ENCODE results near the gene CHI3L2. TPM values are rescaled to one million over a fixed set of nuclear protein-coding genes. Genes with fewer than 3 reads are reported as not detected.
A peak's percentile ranks its signal among the peaks of the same experiment; 100 is the strongest.

Gene CHI3L2, protein sequence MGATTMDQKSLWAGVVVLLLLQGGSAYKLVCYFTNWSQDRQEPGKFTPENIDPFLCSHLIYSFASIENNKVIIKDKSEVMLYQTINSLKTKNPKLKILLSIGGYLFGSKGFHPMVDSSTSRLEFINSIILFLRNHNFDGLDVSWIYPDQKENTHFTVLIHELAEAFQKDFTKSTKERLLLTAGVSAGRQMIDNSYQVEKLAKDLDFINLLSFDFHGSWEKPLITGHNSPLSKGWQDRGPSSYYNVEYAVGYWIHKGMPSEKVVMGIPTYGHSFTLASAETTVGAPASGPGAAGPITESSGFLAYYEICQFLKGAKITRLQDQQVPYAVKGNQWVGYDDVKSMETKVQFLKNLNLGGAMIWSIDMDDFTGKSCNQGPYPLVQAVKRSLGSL
- 2.3 and 6.1 TPM in 2 replicates for total RNA-seq (2012; rRNA removed)

DNA sequence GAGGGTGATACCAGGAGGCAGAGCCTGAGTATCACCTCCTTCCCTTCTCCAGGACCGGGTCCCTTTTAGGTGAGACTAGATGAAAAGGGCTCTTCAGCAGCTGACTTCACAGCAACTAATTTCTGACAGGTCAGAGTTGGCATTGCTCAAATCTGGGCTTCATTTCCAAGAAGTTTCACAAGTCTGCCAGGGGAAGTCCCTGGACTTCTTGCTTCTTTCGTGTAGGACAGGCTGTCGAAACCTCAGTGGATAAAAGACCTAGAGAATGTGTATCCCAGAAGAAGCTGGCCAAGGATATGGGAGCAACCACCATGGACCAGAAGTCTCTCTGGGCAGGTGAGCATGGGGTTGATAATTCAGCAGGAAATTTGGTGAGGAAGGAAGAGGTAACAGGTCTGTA, at the start of gene CHI3L2:
CHI3L2 (plus strand) TSS at position 280 of the 400 bp plus-strand sequence; CDS start at position 297, 17 bp downstream.
- H3K9me3 ChIP-seq (replicated peaks; ENCODE audit: low read length): no peaks in the 10 kb centered on the region
- H3K36me3 ChIP-seq (ENCODE audit: insufficient read depth, low read length): no peaks in the 10 kb centered on the region
- H3K27me3 ChIP-seq (ENCODE audit: control insufficient read depth, insufficient read depth, low read length): no peaks in the 10 kb centered on the region
- peak within 1 kb of the TSS; percentile 32 for H3K4me3 ChIP-seq (ENCODE audit: low read length)
- H3K4me1 ChIP-seq (ENCODE audit: control insufficient read depth, insufficient read depth, low read length): peaks cover 21% of the 10 kb centered on the region
- H3K4me2 ChIP-seq (ENCODE audit: low read length): peak within 1 kb of the TSS; percentile 71
- H3K9ac ChIP-seq (ENCODE audit: low read depth, low read length): no peak within 1 kb of the TSS

DNA sequence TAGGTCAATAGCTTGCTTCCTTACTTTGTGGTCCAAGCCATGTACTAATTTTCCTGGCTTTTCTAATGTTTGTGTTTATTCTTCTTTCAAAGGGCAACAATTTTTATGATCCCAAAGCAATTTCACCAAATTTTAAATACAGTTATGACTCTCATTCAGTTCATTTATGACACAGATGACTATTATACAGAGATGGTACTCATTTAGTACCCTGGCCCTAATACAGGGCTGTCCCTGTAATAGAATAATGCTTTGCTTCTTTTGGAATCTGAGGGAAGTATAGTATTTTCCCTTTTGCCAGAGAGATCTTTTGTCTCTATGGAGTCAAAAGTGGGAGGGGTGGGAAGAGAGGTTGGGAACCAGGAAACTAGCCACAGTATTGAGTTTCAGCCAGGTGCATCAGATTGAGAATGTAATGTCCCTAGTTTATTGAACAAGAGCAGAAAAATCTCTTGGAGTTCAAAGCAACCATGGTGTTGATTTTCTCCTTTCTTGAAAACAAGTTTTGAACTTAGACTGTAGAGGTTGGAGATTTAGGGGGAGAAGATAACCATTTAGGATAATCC, 47.5 kb upstream of the CHI3L2 start:
- H3K9me3 ChIP-seq (replicated peaks; ENCODE audit: low read length): no peaks in the 10 kb centered on the region

DNA sequence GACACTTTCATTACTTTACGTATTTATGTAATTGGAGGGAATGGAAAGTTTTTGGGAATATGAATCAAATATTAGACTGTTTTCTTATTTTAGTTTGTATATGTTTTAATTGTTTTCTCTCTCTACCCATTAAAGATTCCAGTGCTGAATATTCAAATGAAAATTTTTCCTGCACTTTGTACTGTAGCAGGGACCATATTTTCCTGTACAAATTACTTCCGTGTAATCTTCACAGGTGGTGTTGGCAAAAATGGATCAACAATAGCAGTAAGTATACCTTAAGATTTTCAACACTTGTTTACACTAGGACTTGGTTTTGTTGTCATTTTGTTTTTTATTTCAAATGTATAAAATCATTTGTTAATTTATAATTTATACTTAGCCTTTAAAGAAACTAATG, 45.5 kb upstream of the CHI3L2 start:
- Histone ChIP-seq H3K4me2 (ENCODE audit: low read length) (no peak overlapping the region), H3K36me3 (ENCODE audit: insufficient read depth, low read length) (peaks cover 44% of the 10 kb centered on the region), H3K9me3 (replicated peaks; ENCODE audit: low read length) (no peaks in the 10 kb centered on the region), H3K4me3 (ENCODE audit: low read length) (no peak overlapping the region), H3K27me3 (ENCODE audit: control insufficient read depth, insufficient read depth, low read length) (no peaks in the 10 kb centered on the region), H3K4me1 (ENCODE audit: control insufficient read depth, insufficient read depth, low read length) (no peaks in the 10 kb centered on the region), H3K9ac (ENCODE audit: low read depth, low read length) (no peak overlapping the region)

More for the DNA sequence above, 47.5 kb upstream of the CHI3L2 start:
- H3K4me2 ChIP-seq (ENCODE audit: low read length): no peak overlapping the region
- H3K4me1 ChIP-seq (ENCODE audit: control insufficient read depth, insufficient read depth, low read length): no peaks in the 10 kb centered on the region
- H3K9ac ChIP-seq (ENCODE audit: low read depth, low read length): no peak overlapping the region
- H3K27me3 ChIP-seq (ENCODE audit: control insufficient read depth, insufficient read depth, low read length): no peaks in the 10 kb centered on the region
- no peak overlapping the region for H3K4me3 ChIP-seq (ENCODE audit: low read length)
- peaks cover 28% of the 10 kb centered on the region for H3K36me3 ChIP-seq (ENCODE audit: insufficient read depth, low read length)

DNA sequence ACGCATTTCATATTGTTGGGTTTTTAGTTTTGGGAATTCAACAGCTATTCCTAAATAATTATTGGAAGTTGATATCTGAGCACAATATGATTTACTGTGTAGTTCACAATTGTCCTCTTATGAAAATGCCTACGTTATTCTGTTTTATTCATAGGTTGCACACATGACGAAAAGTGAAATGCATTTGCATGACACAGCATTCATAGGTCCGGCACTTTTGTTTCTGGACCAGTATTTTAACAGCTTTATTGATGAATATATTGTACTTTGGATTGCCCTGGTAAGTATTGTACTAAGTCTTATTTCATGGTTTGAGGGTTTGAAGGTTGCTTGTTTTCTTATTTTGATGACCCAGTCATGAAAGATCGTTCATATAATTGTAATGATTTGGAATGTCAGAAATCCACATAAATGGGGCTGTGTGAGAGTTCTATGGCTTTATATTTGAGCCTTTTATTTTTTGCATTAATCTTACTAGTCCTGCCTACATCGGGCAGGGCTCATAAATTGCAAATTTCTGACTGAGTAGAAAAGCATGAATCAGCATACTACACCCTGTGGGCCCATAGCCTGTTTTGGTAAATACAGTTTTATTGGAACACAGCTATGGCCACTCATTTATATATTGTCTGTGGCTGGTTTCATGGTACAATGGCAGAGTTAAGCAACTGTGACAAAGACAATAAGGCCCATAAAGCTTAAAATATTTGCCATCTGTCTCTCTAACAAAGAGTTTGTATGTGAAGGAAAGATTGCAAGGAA, 44.0 kb upstream of the CHI3L2 start:
- H3K4me1 ChIP-seq (ENCODE audit: control insufficient read depth, insufficient read depth, low read length): no peaks in the 10 kb centered on the region
- no peak overlapping the region for H3K4me3 ChIP-seq (ENCODE audit: low read length)
- H3K27me3 ChIP-seq (ENCODE audit: control insufficient read depth, insufficient read depth, low read length): no peaks in the 10 kb centered on the region
- no peak overlapping the region for H3K4me2 ChIP-seq (ENCODE audit: low read length)
- H3K9ac ChIP-seq (ENCODE audit: low read depth, low read length): no peak overlapping the region
- no peaks in the 10 kb centered on the region for H3K9me3 ChIP-seq (replicated peaks; ENCODE audit: low read length)
- peaks cover 55% of the 10 kb centered on the region for H3K36me3 ChIP-seq (ENCODE audit: insufficient read depth, low read length)

DNA sequence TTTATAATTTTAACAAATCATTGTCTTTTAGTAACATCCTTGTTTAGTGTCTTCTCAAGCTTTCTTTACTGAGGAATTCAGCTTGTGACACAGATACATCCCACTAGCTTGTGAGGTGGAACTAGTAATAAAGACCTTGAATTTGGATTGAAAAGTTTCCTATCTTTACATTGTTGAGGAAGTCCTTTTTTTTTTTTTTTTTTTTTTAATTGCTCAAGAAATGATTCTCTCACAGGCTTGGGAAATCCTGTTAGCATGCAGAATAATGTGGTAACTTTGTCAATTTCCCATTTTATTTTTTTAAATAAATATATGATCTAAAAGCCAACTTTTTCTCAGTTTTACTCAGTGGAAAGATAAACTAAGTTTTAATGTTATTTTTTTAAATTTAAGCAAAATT, 42.9 kb upstream of the CHI3L2 start:
- Histone ChIP-seq H3K9ac (ENCODE audit: low read depth, low read length) (no peak overlapping the region), H3K4me2 (ENCODE audit: low read length) (no peak overlapping the region), H3K9me3 (replicated peaks; ENCODE audit: low read length) (no peaks in the 10 kb centered on the region), H3K27me3 (ENCODE audit: control insufficient read depth, insufficient read depth, low read length) (no peaks in the 10 kb centered on the region), H3K4me3 (ENCODE audit: low read length) (no peak overlapping the region), H3K4me1 (ENCODE audit: control insufficient read depth, insufficient read depth, low read length) (no peaks in the 10 kb centered on the region), H3K36me3 (ENCODE audit: insufficient read depth, low read length) (peaks cover 55% of the 10 kb centered on the region)

DNA sequence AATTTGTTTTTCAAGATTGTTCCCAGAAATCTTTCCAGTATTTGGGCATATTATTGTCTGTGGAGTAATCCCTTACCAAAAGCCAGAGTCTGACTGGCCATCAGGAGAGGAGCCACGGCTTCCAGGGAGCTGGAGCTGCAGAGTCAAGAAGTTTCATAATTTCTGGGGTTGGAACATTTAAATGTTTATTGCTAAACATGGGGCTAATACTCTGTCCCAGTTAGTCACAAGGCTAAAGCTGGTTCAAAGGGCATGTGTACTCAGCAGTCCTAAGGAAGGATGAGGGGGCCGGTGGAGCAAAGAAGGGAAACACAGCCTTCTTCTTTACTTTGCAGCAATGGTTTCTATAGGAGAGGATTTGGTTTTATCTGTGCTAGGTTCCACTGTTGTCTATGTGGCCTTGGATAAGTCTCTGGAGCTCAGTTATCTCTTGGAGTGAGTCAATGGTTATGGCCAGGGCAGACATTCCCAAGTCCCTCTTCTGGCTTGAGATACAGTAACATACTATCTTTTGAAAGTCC, 36.5 kb upstream of the CHI3L2 start:
- Histone ChIP-seq H3K36me3 (ENCODE audit: insufficient read depth, low read length) (peaks cover 25% of the 10 kb centered on the region), H3K9me3 (replicated peaks; ENCODE audit: low read length) (no peaks in the 10 kb centered on the region), H3K9ac (ENCODE audit: low read depth, low read length) (no peak overlapping the region), H3K27me3 (ENCODE audit: control insufficient read depth, insufficient read depth, low read length) (no peaks in the 10 kb centered on the region), H3K4me3 (ENCODE audit: low read length) (no peak overlapping the region), H3K4me1 (ENCODE audit: control insufficient read depth, insufficient read depth, low read length) (peaks cover 16% of the 10 kb centered on the region), H3K4me2 (ENCODE audit: low read length) (no peak overlapping the region)

DNA sequence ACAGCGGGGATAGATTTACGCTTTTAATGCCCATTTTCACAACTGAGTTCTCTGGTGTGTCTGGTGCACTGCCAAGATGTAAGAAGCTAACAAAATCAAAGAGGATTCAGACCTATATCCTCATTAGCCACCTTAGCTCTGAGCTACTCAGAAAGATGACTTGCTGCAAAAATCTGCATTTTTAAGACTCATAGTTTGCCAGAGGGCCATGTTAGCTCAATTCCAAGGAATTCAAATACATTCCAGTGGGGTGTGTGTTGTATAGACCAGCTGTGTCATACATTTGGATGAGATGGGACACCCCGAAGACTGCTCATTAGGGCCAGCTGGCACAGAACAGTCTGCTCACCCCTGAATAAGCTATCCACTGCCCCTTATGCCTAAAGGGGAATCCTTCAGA, 36.0 kb upstream of the CHI3L2 start:
- H3K36me3 ChIP-seq (ENCODE audit: insufficient read depth, low read length): peaks cover 20% of the 10 kb centered on the region
- no peaks in the 10 kb centered on the region for H3K27me3 ChIP-seq (ENCODE audit: control insufficient read depth, insufficient read depth, low read length)
- H3K9me3 ChIP-seq (replicated peaks; ENCODE audit: low read length): no peaks in the 10 kb centered on the region
- H3K4me3 ChIP-seq (ENCODE audit: low read length): no peak overlapping the region
- peaks cover 16% of the 10 kb centered on the region for H3K4me1 ChIP-seq (ENCODE audit: control insufficient read depth, insufficient read depth, low read length)
- H3K4me2 ChIP-seq (ENCODE audit: low read length): no peak overlapping the region
- no peak overlapping the region for H3K9ac ChIP-seq (ENCODE audit: low read depth, low read length)

DNA sequence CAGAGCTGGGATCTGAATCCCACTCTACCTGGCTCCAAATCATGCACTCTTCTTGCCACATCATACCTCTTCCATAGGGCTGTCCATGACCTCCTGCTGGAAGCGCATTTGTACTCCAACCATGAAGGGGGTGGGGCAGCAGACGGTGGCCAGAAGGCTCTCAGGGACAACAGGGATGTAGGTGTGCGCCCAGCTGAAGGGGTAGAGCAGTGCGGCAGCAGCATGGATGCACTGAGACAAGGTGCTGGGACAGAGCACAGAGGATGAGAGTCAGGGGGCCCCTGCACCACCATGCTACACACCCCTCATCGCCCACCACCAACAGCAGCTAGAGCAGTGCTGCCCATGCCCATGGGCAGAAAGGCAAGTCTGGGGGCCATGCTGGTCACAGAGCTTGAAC, 35.4 kb upstream of the CHI3L2 start:
- Histone ChIP-seq H3K4me2 (ENCODE audit: low read length) (no peak overlapping the region), H3K4me3 (ENCODE audit: low read length) (no peak overlapping the region), H3K4me1 (ENCODE audit: control insufficient read depth, insufficient read depth, low read length) (peaks cover 16% of the 10 kb centered on the region), H3K27me3 (ENCODE audit: control insufficient read depth, insufficient read depth, low read length) (no peaks in the 10 kb centered on the region), H3K9me3 (replicated peaks; ENCODE audit: low read length) (no peaks in the 10 kb centered on the region), H3K9ac (ENCODE audit: low read depth, low read length) (no peak overlapping the region), H3K36me3 (ENCODE audit: insufficient read depth, low read length) (peaks cover 14% of the 10 kb centered on the region)

DNA sequence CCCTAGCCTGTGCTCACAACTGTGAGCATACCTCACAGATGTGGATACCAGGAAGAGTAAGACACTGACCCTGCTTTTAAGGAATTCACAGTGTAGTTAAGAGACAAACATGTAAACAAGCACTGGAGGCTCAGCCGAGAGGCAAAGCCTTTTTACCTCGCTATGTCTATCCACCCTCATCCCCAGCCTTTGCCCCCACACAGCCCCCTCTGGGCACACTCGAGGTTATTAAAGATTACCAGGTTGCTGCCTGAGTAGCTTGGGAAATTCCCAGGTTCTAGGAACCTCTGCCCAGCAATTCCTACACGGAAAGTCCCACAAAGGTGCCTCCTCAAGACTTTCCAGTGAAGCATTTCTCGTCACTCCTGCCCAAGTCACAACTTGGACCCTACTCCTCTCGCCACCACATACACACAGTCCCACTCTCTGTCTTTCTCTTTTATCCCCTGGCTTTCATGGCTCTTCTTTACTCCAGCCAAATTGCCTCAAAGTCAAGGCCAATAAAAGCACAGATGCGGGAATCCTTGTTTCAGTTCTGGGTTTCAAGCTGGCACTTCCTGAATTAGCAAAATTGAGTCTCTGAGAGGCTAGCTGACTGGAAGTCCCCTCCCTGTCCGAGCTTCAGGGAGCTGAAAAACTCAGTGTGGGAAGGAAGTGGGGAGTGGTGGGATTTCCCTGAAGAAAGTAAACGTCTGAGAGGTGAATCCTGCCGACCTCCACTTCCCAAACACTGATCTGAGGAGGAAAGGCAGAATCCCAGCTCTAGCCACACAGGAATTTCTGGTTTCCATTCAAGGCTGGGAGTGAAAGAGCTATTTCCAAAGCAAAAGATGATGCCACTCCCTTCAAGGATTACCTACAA, 34.6 kb upstream of the CHI3L2 start:
- Histone ChIP-seq H3K36me3 (ENCODE audit: insufficient read depth, low read length) (peaks cover 6% of the 10 kb centered on the region), H3K4me1 (ENCODE audit: control insufficient read depth, insufficient read depth, low read length) (peaks cover 16% of the 10 kb centered on the region), H3K9ac (ENCODE audit: low read depth, low read length) (no peak overlapping the region), H3K27me3 (ENCODE audit: control insufficient read depth, insufficient read depth, low read length) (no peaks in the 10 kb centered on the region), H3K9me3 (replicated peaks; ENCODE audit: low read length) (no peaks in the 10 kb centered on the region), H3K4me2 (ENCODE audit: low read length) (no peak overlapping the region), H3K4me3 (ENCODE audit: low read length) (no peak overlapping the region)

DNA sequence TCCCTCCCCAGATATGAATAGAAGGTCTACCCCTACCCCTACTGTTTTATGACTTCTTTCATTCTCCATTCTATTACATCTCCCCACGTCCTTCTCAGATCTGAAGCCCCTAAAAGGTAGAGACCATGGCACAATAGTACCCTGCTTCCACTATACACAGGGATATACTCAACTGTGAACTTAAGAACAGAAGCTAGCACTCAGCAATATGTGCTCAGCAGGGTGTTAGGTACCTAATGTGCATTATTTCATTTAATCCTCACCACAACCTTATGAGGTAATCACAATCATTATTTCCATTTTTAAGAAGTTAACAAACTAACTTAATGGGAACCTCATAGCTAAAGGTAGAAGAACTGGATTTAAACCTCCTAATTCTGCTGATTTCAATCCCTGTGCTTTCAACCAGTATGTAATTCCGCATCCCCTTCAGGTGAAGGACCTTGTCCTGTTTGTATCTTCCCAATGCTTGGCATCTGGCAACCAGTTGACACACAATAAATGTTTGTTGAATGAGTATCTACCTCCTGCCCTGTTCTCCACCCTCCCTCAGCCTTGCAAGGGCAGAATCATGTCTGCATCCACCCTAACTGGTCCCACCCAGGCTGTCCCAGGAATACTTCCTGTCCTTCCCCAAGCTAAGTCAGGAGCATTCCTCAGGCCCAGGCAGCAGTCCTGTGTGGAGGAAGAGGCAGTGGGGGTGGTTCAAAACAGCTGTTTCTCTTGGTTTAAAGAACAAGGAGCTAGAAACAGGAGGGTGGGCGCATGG, 33.6 kb upstream of the CHI3L2 start:
- Histone ChIP-seq H3K27me3 (ENCODE audit: control insufficient read depth, insufficient read depth, low read length) (no peaks in the 10 kb centered on the region), H3K4me2 (ENCODE audit: low read length) (no peak overlapping the region), H3K9me3 (replicated peaks; ENCODE audit: low read length) (no peaks in the 10 kb centered on the region), H3K4me1 (ENCODE audit: control insufficient read depth, insufficient read depth, low read length) (peaks cover 16% of the 10 kb centered on the region), H3K4me3 (ENCODE audit: low read length) (no peak overlapping the region), H3K36me3 (ENCODE audit: insufficient read depth, low read length) (no peaks in the 10 kb centered on the region), H3K9ac (ENCODE audit: low read depth, low read length) (no peak overlapping the region)
